Ectodermal cell (in vitro differentiated cells): Measurements from ENCODE around the gene DRC1.
"Not testable (repeated sequence)": the region's sequence is repeated elsewhere in the genome, so short reads cannot be mapped to it uniquely, and the experiment has no call there.

Experiments used
- H3K27ac ChIP-seq: 2 replicates; pipeline ENCODE4 v1.7.0; 2013; ENCODE audit warnings: mild to moderate bottlenecking, low read depth, low read length; ENCODE audit not compliant: insufficient read depth, poor library complexity, severe bottlenecking
- H3K27me3 ChIP-seq: 2 replicates; pipeline ENCODE4 v1.7.0; 2013; ENCODE audit warnings: mild to moderate bottlenecking, low read length; ENCODE audit not compliant: insufficient read depth, control insufficient read depth, poor library complexity, severe bottlenecking
- H3K36me3 ChIP-seq: one replicate; pipeline ENCODE4 v1.7.0; 2013; ENCODE audit warnings: low read length; ENCODE audit not compliant: control insufficient read depth, insufficient read depth
- H3K4me1 ChIP-seq: one replicate; pipeline ENCODE4 v1.7.0; 2013; ENCODE audit warnings: low read length; ENCODE audit not compliant: control insufficient read depth, insufficient read depth
- H3K4me3 ChIP-seq: 2 replicates; pipeline ENCODE4 v1.7.0; 2013; ENCODE audit warnings: low read depth, low read length, control low read depth; ENCODE audit not compliant: insufficient read depth
- H3K9me3 ChIP-seq: 2 replicates; pipeline ENCODE4 v1.7.0; 2013; ENCODE audit warnings: mild to moderate bottlenecking, low read length, moderate library complexity; ENCODE audit not compliant: control insufficient read depth
- WGBS, 2 experiments: methylation state at CpG; one replicate each; pipeline ENCODE4 v1.1.7; 2013; ENCODE audit warnings: missing lambda C conversion rate in 2 of 2; 5-methylcytosine and 5-hydroxymethylcytosine counted together

Gene DRC1

DNA sequence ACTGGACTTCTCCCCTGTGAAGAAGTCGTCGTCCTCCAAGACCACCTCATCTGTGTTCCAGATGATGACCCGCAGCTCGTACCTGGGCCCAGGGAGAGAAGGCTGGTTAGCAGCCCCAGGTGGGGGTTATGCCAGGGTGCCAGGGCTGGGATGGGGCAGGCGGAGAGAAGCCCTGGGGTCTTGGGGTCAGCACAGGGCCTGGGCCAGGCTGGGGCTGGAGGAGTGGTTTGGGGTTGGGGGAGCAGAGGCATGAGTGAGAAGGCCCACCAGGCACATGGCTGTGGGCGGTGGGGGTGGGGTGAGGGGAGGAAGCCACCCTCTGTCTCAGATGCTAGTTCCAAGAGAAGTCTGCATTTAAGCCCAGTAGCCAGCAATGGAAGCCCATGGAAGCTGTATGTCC is 60.4 kb downstream of the DRC1 start:
- 91 to 93% methylated on average over 6 of the region's 6 CpGs for WGBS, 2 experiments

DNA sequence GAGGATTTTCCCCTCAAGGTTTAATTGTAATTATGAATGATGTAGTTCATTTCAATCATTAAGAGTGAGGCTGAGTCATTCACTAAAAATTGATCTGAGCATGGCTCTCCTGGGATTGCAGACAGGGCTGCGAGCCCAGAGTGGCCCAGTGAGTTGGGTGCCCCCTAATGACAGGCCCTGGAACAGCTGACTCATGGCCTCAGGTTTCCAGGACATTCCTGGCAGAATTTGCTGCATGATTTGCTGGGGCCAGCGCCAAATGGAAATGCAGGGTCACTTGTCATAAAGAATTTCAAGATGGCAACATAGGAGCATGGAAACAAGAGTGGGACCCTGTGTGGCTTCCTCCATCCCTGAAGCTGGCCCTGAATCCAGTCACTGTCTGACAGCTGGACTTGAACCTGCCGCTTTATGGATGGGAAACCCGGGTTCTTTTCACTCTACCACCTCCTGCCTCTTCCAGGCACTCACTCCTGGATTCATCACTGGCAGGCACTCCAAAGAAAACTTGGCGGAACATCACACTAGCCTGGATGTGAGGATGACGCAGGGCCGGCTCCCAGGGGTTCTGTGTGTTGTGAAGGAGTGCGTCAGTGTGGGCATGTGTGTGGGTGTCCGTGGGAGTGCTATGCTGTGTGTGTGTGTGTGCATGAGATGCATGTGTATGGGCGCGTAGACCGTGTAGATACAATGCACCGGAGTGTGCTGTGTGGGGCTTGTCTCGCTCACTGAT is 61.0 kb downstream of the DRC1 start:
- peaks cover 19% of the 10 kb centered on the region for H3K4me1 ChIP-seq
- no peaks in the 10 kb centered on the region for H3K9me3 ChIP-seq
- WGBS, 2 experiments: 92 to 94% methylated on average over 14 of the region's 14 CpGs
- no peaks in the 10 kb centered on the region for H3K27me3 ChIP-seq
- no peaks in the 10 kb centered on the region for H3K36me3 ChIP-seq
- H3K4me3 ChIP-seq: no peak overlapping the region
- H3K27ac ChIP-seq: peak overlapping the region; percentile 23

More for the DNA sequence above, 60.4 kb downstream of the DRC1 start:
- peaks cover 24% of the 10 kb centered on the region for H3K4me1 ChIP-seq
- no peaks in the 10 kb centered on the region for H3K36me3 ChIP-seq
- H3K4me3 ChIP-seq: no peak overlapping the region
- no peak overlapping the region for H3K27ac ChIP-seq
- no peaks in the 10 kb centered on the region for H3K27me3 ChIP-seq
- no peaks in the 10 kb centered on the region for H3K9me3 ChIP-seq

- no peaks in the 10 kb centered on the region for H3K36me3 ChIP-seq
- peak overlapping the region; percentile 39 for H3K27ac ChIP-seq
- 92 to 93% methylated on average over 25 of the region's 25 CpGs for WGBS, 2 experiments
- H3K4me1 ChIP-seq: peaks cover 16% of the 10 kb centered on the region
- H3K27me3 ChIP-seq: no peaks in the 10 kb centered on the region
- H3K4me3 ChIP-seq: no peak overlapping the region
- no peaks in the 10 kb centered on the region for H3K9me3 ChIP-seq
These were observed 61.8 kb downstream of the DRC1 start for GRCh38 chr2:26463244-26464192.

DNA sequence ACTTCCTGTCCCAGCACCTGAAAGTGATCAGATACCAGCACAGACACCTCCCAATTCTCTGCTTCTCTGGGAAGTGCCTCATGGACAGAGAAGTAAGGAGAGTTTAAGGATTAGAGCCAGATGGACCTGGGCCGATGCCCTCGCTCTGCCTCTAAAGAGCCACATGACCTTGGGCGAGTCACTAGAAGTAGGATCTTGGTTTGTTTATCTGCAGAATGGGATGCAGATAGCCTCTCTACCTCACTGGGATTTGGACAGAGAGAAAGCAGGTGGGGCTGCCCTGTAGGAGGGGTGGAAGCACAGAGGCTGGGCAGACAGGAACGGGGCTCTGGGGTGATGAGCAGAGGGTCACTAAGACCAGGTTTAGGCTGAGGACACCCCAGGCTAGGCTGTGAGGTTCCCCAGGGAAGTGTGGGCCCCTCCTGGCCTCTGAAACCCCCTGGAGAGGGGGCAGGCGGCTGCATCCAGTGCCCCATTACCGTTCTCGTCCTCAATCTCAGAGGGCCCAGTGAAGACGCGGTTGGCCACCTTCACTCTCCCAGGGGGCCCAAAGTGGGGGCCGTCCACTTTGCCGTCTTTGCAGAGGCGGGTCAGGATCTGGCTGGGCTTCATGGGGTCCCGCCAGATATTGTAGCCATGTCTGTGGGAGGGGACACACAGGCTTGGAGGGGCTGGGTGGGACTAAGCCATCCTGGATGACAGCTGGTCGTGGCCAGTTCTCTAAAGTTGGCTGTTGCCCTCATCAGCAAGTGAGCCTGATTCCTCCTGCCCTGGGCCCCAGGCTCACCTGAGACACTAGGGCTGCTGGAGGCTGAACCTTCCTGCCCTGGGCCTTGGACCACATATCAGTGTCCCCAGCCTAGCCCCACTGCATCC is 62.9 kb downstream of the DRC1 start:
- H3K9me3 ChIP-seq: no peaks in the 10 kb centered on the region
- WGBS, 2 experiments: 93% methylated on average over 14 of the region's 14 CpGs
- peaks cover 16% of the 10 kb centered on the region for H3K4me1 ChIP-seq
- no peaks in the 10 kb centered on the region for H3K36me3 ChIP-seq
- no peaks in the 10 kb centered on the region for H3K27me3 ChIP-seq
- no peak overlapping the region for H3K27ac ChIP-seq
- no peak overlapping the region for H3K4me3 ChIP-seq

DNA sequence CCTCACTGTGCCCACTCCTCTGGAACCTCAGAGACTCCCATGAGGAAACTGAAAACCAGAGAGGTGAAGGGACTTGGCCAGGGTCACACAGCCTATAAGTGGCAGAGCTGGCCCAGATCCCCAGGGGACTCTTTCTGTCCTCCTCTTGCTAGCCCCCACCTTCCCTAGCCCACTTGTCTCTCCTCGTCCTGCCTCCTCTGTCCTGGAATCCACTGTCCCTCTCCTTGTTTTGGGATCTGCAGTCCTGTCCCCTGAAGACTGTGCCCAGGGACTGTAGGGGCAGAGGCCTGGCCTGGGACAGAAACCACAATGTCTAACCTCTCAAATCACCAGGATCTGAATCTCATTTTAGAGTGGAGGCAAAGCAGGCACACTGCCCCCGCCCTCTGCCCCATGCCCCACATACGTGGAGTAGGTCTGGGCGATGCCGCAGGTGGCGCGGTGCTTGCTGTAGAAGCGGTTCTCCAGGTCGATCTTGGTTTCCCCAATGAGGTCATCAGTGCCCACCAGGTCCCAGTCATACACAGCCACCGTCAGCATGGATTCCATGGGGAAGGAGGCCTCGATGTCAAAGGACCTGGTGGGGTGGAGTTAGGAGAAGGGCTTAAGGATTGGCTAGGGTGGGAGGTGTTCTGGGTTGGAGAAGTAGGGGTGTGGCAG is 63.7 kb downstream of the DRC1 start:
- Histone ChIP-seq H3K36me3 (no peaks in the 10 kb centered on the region), H3K4me3 (no peak overlapping the region)
- WGBS, 2 experiments: 92 to 93% methylated on average over 11 of the region's 11 CpGs

DNA sequence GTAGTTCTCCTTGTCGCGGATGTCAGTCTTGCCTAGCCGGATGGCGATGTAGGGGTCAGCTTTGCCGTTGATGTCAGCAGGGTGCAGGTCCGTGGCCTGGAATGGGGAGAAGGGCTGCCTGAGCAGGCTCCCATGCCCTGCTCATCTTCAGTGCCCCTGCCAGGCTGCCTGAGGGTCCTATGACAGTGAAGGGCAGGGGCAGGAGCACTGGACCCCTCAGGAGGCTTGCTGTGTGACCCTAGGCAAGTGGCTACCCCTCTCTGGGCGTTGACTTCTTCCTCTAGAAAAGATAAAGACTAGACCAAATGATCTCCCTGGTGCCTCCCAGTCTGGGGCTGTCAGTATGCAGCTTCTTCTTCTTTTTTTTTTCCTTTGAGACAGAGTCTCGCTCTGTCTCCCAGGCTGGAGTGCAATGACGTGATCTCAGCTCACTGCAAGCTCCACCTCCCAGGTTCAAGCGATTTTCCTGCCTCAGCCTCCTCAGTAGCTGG is 64.3 kb downstream of the DRC1 start:
- peaks cover 16% of the 10 kb centered on the region for H3K4me1 ChIP-seq
- no peaks in the 10 kb centered on the region for H3K9me3 ChIP-seq
- H3K4me3 ChIP-seq: no peak overlapping the region
- no peaks in the 10 kb centered on the region for H3K27me3 ChIP-seq
- H3K27ac ChIP-seq: no peak overlapping the region
- H3K36me3 ChIP-seq: no peaks in the 10 kb centered on the region
- WGBS, 2 experiments: 90 to 94% methylated on average over 10 of the region's 10 CpGs

More for the DNA sequence above, 63.7 kb downstream of the DRC1 start:
- no peaks in the 10 kb centered on the region for H3K27me3 ChIP-seq
- no peak overlapping the region for H3K27ac ChIP-seq
- peaks cover 16% of the 10 kb centered on the region for H3K4me1 ChIP-seq
- H3K9me3 ChIP-seq: no peaks in the 10 kb centered on the region

GRCh38 chr2:26466662-26467310 is 65.1 kb downstream of the DRC1 start:
- H3K4me1 ChIP-seq: peaks cover 16% of the 10 kb centered on the region
- H3K27ac ChIP-seq: no peak overlapping the region
- no peaks in the 10 kb centered on the region for H3K9me3 ChIP-seq
- H3K4me3 ChIP-seq: no peak overlapping the region
- no peaks in the 10 kb centered on the region for H3K27me3 ChIP-seq
- 91 to 94% methylated on average over 22 of the region's 22 CpGs for WGBS, 2 experiments
- no peaks in the 10 kb centered on the region for H3K36me3 ChIP-seq

GRCh38 chr2:26468544-26468943 is 66.8 kb downstream of the DRC1 start:
- not testable (repeated sequence) for H3K9me3 ChIP-seq, H3K36me3 ChIP-seq, H3K27me3 ChIP-seq, H3K4me3 ChIP-seq, H3K27ac ChIP-seq, H3K4me1 ChIP-seq
- WGBS, 2 experiments: 91 to 94% methylated on average over 1 of the region's 1 CpG

DNA sequence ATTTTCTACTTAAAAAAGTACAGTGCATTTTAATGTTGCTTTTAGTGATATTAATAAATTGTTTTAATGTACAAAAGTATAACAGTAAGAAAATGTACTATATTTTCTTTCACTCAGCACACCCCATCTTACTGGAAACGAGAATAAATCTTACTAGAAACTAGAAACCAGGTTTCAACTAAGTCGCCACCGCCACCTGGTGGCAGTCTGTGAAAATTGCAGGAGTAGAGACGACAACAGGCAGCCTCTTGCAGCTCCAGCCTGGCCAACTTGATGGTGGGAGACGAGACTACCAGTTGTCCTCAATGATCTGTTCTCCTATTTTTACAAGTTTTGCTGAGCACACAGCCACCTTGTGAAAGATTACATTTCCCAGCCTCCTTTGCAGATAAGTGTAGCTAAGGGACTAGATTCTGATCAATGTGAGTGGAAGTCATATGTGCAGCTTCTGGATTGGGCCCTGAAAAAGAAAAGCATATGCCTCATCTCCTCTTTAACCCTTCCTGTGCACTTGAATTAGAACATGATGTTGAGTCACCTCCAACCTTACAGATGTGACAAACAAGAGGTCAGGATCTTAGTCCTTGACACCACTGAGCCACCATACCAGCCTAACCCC is 67.5 kb downstream of the DRC1 start:
- no peaks in the 10 kb centered on the region for H3K36me3 ChIP-seq
- no peak overlapping the region for H3K4me3 ChIP-seq
- H3K27ac ChIP-seq: no peak overlapping the region
- no peaks in the 10 kb centered on the region for H3K9me3 ChIP-seq
- H3K27me3 ChIP-seq: no peaks in the 10 kb centered on the region
- 28% methylated on average over 5 of the region's 5 CpGs for WGBS, 2 experiments
- H3K4me1 ChIP-seq: no peaks in the 10 kb centered on the region
